HUES48 (cell line): Measurements from ENCODE around the gene DPH3.

Experiments used
- H3K27ac ChIP-seq: one replicate; pipeline ENCODE4 v1.7.0; 2013; ENCODE audit warnings: low read depth, low read length, inconsistent platforms
- H3K27me3 ChIP-seq: 2 replicates; pipeline ENCODE4 v1.6.1; 2013; ENCODE audit warnings: mild to moderate bottlenecking, low read length; ENCODE audit not compliant: control insufficient read depth, insufficient read depth
- H3K36me3 ChIP-seq: 2 replicates; pipeline ENCODE4 v1.6.1; 2013; ENCODE audit warnings: low read length; ENCODE audit not compliant: control insufficient read depth, insufficient read depth
- H3K4me1 ChIP-seq: 2 replicates; pipeline ENCODE4 v1.6.1; 2013; ENCODE audit warnings: mild to moderate bottlenecking, low read length; ENCODE audit not compliant: control insufficient read depth, insufficient read depth
- H3K4me3 ChIP-seq: 2 replicates; pipeline ENCODE4 v1.5.1; 2013; ENCODE audit warnings: mild to moderate bottlenecking, low read depth, low read length
- H3K9ac ChIP-seq: 2 replicates; pipeline ENCODE4 v1.6.1; 2013; ENCODE audit warnings: mild to moderate bottlenecking, low read depth, low read length, moderate library complexity
- H3K9me3 ChIP-seq: 2 replicates; pipeline ENCODE4 v1.6.1; 2013; ENCODE audit warnings: low read length; ENCODE audit not compliant: control insufficient read depth, insufficient read depth

Gene DPH3

GRCh38 chr3:16243706-16244490 lies 20.8 kb downstream of the DPH3 start:
- H3K27ac ChIP-seq: no peak overlapping the region
- no peak overlapping the region for H3K4me3 ChIP-seq

GRCh38 chr3:16242177-16242576 lies 22.6 kb downstream of the DPH3 start:
- Histone ChIP-seq H3K9ac (no peak overlapping the region), H3K4me3 (no peak overlapping the region), H3K36me3 (no peaks in the 10 kb centered on the region), H3K4me1 (no peaks in the 10 kb centered on the region), H3K9me3 (no peaks in the 10 kb centered on the region), H3K27me3 (no peaks in the 10 kb centered on the region), H3K27ac (no peak overlapping the region)

More at GRCh38 chr3:16243706-16244490, 20.8 kb downstream of the DPH3 start:
- Histone ChIP-seq H3K9ac (no peak overlapping the region), H3K4me1 (no peaks in the 10 kb centered on the region), H3K27me3 (no peaks in the 10 kb centered on the region), H3K9me3 (no peaks in the 10 kb centered on the region), H3K36me3 (no peaks in the 10 kb centered on the region)

- H3K9me3 ChIP-seq: no peaks in the 10 kb centered on the region
- no peaks in the 10 kb centered on the region for H3K27me3 ChIP-seq
- no peak overlapping the region for H3K27ac ChIP-seq
- no peaks in the 10 kb centered on the region for H3K4me1 ChIP-seq
- no peak overlapping the region for H3K4me3 ChIP-seq
- H3K36me3 ChIP-seq: no peaks in the 10 kb centered on the region
- no peak overlapping the region for H3K9ac ChIP-seq
Observed at GRCh38 chr3:16241225-16241624, 23.5 kb downstream of the DPH3 start.

GRCh38 chr3:16240229-16241023 lies 24.3 kb downstream of the DPH3 start:
- H3K9me3 ChIP-seq: no peaks in the 10 kb centered on the region
- no peaks in the 10 kb centered on the region for H3K4me1 ChIP-seq
- H3K27ac ChIP-seq: no peak overlapping the region
- no peak overlapping the region for H3K4me3 ChIP-seq
- no peak overlapping the region for H3K9ac ChIP-seq
- no peaks in the 10 kb centered on the region for H3K36me3 ChIP-seq
- no peaks in the 10 kb centered on the region for H3K27me3 ChIP-seq

- no peak overlapping the region for H3K9ac ChIP-seq
Observed at GRCh38 chr3:16239780-16240179, 25.0 kb downstream of the DPH3 start.

DNA sequence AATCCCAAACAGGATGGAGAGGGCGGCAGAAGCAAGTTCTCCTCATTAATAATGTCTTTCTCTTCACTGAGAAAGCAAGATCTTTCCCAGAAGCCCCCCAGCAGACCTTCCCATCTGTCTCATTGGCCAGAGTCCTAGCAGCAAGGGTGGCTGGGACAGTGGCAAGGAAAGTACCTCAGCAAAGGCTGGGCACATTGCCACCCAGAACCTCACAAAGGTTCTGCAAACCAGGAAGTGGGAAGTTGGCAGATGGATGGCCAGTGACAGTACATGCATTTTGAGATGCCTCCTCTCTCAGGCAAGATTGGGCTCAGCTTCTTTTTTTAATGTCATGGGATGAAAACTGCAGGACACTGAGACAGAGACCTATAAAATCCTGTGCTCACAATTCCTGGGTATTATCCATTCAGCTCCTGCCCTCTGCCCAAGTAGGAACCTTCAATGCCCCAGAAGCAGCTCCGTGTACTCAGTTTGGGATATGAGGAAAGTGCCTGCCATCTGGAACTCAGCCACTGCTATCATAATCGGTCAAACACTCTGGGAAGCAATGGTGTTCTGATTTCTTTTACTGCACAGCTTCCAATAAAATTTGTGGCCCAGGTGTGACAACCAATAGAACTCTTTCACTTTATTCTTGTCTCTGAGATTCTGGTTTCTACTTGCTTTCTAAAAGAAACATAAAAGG lies 25.5 kb downstream of the DPH3 start:
- no peaks in the 10 kb centered on the region for H3K4me1 ChIP-seq
- no peaks in the 10 kb centered on the region for H3K9me3 ChIP-seq
- no peak overlapping the region for H3K9ac ChIP-seq
- no peak overlapping the region for H3K27ac ChIP-seq
- H3K36me3 ChIP-seq: no peaks in the 10 kb centered on the region
- H3K4me3 ChIP-seq: no peak overlapping the region
- no peaks in the 10 kb centered on the region for H3K27me3 ChIP-seq

More at GRCh38 chr3:16239780-16240179, 25.0 kb downstream of the DPH3 start:
- Histone ChIP-seq H3K9me3 (no peaks in the 10 kb centered on the region), H3K27ac (no peak overlapping the region), H3K4me1 (no peaks in the 10 kb centered on the region), H3K36me3 (no peaks in the 10 kb centered on the region), H3K27me3 (no peaks in the 10 kb centered on the region), H3K4me3 (no peak overlapping the region)

DNA sequence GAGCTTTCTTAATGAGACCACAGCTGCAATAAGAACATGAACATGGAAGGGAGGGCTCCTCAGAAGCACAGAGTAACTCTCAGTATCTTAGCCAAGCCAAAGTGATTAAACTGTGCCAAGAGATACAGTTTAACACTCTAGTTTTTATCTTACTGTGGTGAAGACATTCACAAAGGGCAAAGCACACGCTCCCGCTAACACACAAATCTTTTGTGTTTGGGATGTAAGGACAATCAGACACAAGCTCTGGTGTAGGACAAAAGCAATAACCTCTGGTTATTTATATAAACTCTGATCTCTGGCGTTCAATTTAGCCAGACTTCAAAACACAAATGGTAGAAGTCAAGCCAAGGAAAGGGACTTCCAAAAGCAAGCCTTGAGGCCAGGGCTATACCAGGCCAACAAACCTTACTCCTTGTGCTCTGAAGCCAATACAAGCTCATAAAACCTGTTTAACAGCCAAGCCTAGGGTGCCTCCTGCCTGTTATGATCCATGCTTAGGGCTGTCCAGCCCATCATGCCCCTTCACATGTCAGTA lies 27.8 kb downstream of the DPH3 start:
- H3K4me1 ChIP-seq: no peaks in the 10 kb centered on the region
- no peaks in the 10 kb centered on the region for H3K27me3 ChIP-seq
- H3K27ac ChIP-seq: no peak overlapping the region
- no peak overlapping the region for H3K9ac ChIP-seq
- H3K36me3 ChIP-seq: no peaks in the 10 kb centered on the region
- no peaks in the 10 kb centered on the region for H3K9me3 ChIP-seq
- H3K4me3 ChIP-seq: no peak overlapping the region

GRCh38 chr3:16236030-16236639 lies 28.6 kb downstream of the DPH3 start:
- H3K36me3 ChIP-seq: no peaks in the 10 kb centered on the region
- H3K4me1 ChIP-seq: no peaks in the 10 kb centered on the region
- no peaks in the 10 kb centered on the region for H3K27me3 ChIP-seq
- H3K9ac ChIP-seq: no peak overlapping the region
- no peaks in the 10 kb centered on the region for H3K9me3 ChIP-seq
- no peak overlapping the region for H3K27ac ChIP-seq
- no peak overlapping the region for H3K4me3 ChIP-seq

DNA sequence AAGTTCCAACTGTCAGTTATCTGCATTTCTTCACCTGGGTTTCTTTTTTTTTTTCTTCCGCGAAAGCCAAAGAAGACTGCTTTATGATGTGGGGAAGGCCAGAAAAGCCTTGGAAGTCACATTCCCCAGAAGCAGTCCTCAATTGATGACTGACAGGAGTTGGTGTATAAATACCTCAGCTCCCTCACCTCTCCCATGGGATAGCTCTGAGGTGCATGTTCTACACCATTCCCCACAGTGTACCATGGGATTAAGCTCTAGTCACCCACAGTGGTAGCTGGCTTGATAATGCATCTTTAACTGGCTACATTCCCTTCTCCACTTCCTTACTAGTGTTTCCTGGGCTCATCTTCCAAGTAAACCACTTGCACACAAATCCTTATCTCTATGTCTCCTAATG lies 30.5 kb downstream of the DPH3 start:
- Histone ChIP-seq H3K27ac (no peak overlapping the region), H3K27me3 (no peaks in the 10 kb centered on the region), H3K4me1 (no peaks in the 10 kb centered on the region), H3K9me3 (no peaks in the 10 kb centered on the region), H3K9ac (no peak overlapping the region), H3K4me3 (no peak overlapping the region), H3K36me3 (no peaks in the 10 kb centered on the region)

GRCh38 chr3:16233806-16234205 lies 30.9 kb downstream of the DPH3 start:
- no peak overlapping the region for H3K9ac ChIP-seq
- no peak overlapping the region for H3K4me3 ChIP-seq
- H3K36me3 ChIP-seq: no peaks in the 10 kb centered on the region
- H3K27me3 ChIP-seq: no peaks in the 10 kb centered on the region
- H3K27ac ChIP-seq: no peak overlapping the region
- H3K4me1 ChIP-seq: no peaks in the 10 kb centered on the region
- H3K9me3 ChIP-seq: no peaks in the 10 kb centered on the region
